Epithelial cell of alveolus of lung (primary cell): ENCODE measurements around the gene CXorf51A. TPM values are rescaled to one million over a fixed set of nuclear protein-coding genes. Genes with fewer than 3 reads are reported as not detected.

ENCODE experiments used
- total RNA-seq: library from RNA; depleted of rRNA; stranded (reverse); fragments of >200 nt; gene quantifications from 2 replicates; pipeline ENCODE4 v1.2.1, GENCODE V29; 2015

Gene CXorf51A
- total RNA-seq: not detected in 2 replicates

DNA sequence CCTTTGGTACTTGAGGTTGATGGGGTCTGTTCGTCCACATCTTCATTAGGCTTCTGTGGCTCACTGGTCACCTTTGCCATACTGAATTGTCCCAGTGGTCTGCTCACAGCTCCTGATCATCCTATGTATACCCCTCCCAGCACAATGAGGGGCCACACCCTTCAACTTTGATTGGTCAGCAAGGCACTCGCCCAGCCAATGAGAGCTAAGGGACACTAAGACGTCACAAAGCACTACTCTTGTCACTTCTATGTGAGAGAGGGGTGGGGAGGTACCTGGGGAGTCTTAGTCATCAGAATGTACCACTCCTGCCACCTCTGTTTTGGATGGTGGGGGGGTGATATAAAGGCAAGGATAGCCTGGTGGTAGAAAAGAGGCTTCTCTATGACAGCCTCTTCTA is at the start of gene CXorf51A:
CXorf51A (minus strand) TSS at position 101 of the 400 bp plus-strand sequence; CDS start at position 80, 21 bp downstream.

GRCh38 chrX:146809471-146809870 is 5.1 kb downstream of the CXorf51A start, which contains the start of gene CXorf51B:
Gene CXorf51B (plus strand): TSS chrX:146809771. CDS start chrX:146809792, 21 bp downstream.

Other genes starting within 250 kb of the CXorf51A start
- gene CXorf51B, start 5.0 kb downstream of the CXorf51A start, total RNA-seq: not detected in 2 replicates